K562 (cell line): ENCODE measurements around the gene CYP4V2. TPM values are rescaled to one million over a fixed set of nuclear protein-coding genes. Genes with fewer than 3 reads are reported as not detected.

Experiments
- ATAC-seq: fragments of 200-7000 bp; cut with Tn5 transposase; 3 replicates; pipeline ENCODE4 v1.9.1; 2020; ENCODE audit warnings: moderate library complexity
- BruUV-seq: library from RNA; stranded (reverse); fragments of 400-500 nt; replicated peaks from 2 replicates; lab custom pipeline; 2021; lab: Mats Ljungman, UMichigan
- CTCF ChIA-PET: fragments of 300-600 bp; formaldehyde crosslinking; extraction: SDS; loops from one replicate; lab custom pipeline; 2021; ENCODE audit warnings: low intra/inter-chr PET ratio; lab: Yijun Ruan, JAX
- POLR2A ChIA-PET: fragments of 300-600, 350-650 bp; sonication (Branson Sonifier 250); formaldehyde crosslinking; extraction: SDS; loops from one replicate; lab custom pipeline; 2021; ENCODE audit warnings: antibody characterized with exemption, inconsistent platforms; lab: Yijun Ruan, JAX
- DNase-seq, 4 experiments: peaks; one replicate each; pipeline versions ENCODE4 v3.0.0 to v3.0.0-alpha.2; 2011 to 2018; ENCODE audit warnings: low spot score in 3 of 4, mixed read lengths in 3 of 4; ENCODE audit errors: extremely low read depth in 1 of 4
- FAIRE-seq: peaks from 2 replicates; lab custom pipeline; 2011; peaks lifted over from hg19 to GRCh38; lab: Jason Lieb, UNC
- H2AFZ ChIP-seq: 2 replicates; pipeline ENCODE4 v1.6.0; 2011; ENCODE audit warnings: low read depth, low read length, control low read depth, inconsistent platforms
- H3K27ac ChIP-seq: fragments of 200-600 bp; 3 replicates; pipeline ENCODE4 v1.8.0; 2011; ENCODE audit warnings: low read depth, mild to moderate bottlenecking, control low read depth, inconsistent platforms, low read length, moderate library complexity, mixed read lengths; ENCODE audit errors: extremely low read depth
- H3K27me3 ChIP-seq, 2 experiments: fragments of 300-600 bp in 1 of 2; 2 replicates in 1 of 2; 3 replicates in 1 of 2; pipeline versions ENCODE4 v1.6.0 to v1.8.0; 2011; ENCODE audit warnings: inconsistent platforms in 2 of 2, low read length in 2 of 2, mild to moderate bottlenecking in 1 of 2, mixed read lengths in 1 of 2, moderate library complexity in 1 of 2; ENCODE audit not compliant: control insufficient read depth in 2 of 2, insufficient read depth in 2 of 2
- H3K36me3 ChIP-seq: fragments of 300-600 bp; 3 replicates; pipeline ENCODE4 v1.8.0; 2011; ENCODE audit warnings: mild to moderate bottlenecking, low read length, inconsistent platforms; ENCODE audit not compliant: control insufficient read depth, insufficient read depth
- H3K4me1 ChIP-seq, 2 experiments: fragments of 200-600 bp in 1 of 2; replicated peaks in 1 of 2; 2 replicates in 1 of 2; 3 replicates in 1 of 2; pipeline versions ENCODE4 v1.5.1 to v1.8.0; 2011; ENCODE audit warnings: inconsistent platforms in 2 of 2, low read length in 2 of 2, mild to moderate bottlenecking in 1 of 2, mixed read lengths in 1 of 2, moderate library complexity in 1 of 2; ENCODE audit not compliant: control insufficient read depth in 2 of 2, insufficient read depth in 2 of 2
- H3K4me2 ChIP-seq: 2 replicates; pipeline ENCODE4 v1.6.1; 2011; ENCODE audit warnings: low read length, control low read depth, inconsistent platforms, mixed read lengths; ENCODE audit not compliant: insufficient read depth
- H3K4me3 ChIP-seq: fragments of 200-600 bp; sonication (generic), shearing (Covaris generic); 2 replicates; pipeline ENCODE4 v1.5.1; 2016; ENCODE audit warnings: control low read depth, inconsistent platforms
- H3K79me2 ChIP-seq: fragments of 200-600 bp; 3 replicates; pipeline ENCODE4 v1.8.0; 2011; ENCODE audit warnings: low read length, inconsistent platforms; ENCODE audit not compliant: control insufficient read depth, insufficient read depth
- H3K9ac ChIP-seq, 2 experiments: 2 replicates each; pipeline versions ENCODE4 v1.6.0 to v1.6.1; 2011; ENCODE audit warnings: low read depth in 2 of 2, low read length in 2 of 2, control low read depth in 1 of 2, inconsistent platforms in 1 of 2, mild to moderate bottlenecking in 1 of 2, mixed read lengths in 1 of 2; ENCODE audit not compliant: insufficient read depth in 1 of 2
- H3K9me1 ChIP-seq: one replicate; pipeline ENCODE4 v1.6.0; 2011; ENCODE audit warnings: inconsistent platforms, mild to moderate bottlenecking, low read length, moderate library complexity; ENCODE audit not compliant: control insufficient read depth, insufficient read depth
- H3K9me3 ChIP-seq: replicated peaks from 2 replicates; pipeline ENCODE4 v1.5.1; 2011; ENCODE audit warnings: low read depth, low read length, inconsistent platforms; ENCODE audit not compliant: control insufficient read depth, insufficient read depth
- H4K20me1 ChIP-seq: replicated peaks from 2 replicates; pipeline ENCODE4 v1.6.1; 2011; ENCODE audit warnings: low read length, inconsistent platforms, mixed read lengths; ENCODE audit not compliant: control insufficient read depth, insufficient read depth
- GATA2 ChIP-seq: sonication (generic); formaldehyde crosslinking; IDR thresholded peaks from 2 replicates; pipeline ENCODE4 v1.4.0; 2020; ENCODE audit warnings: mild to moderate bottlenecking, missing genetic modification reagents
- NRF1 ChIP-seq, 2 experiments: fragments of 450-650 bp; IDR thresholded peaks in 1 of 2; conservative IDR thresholded peaks in 1 of 2; 2 replicates each; pipeline ENCODE4 v1.6.1; 2014; ENCODE audit warnings: mild to moderate bottlenecking in 2 of 2
- PATZ1 ChIP-seq: fragments of 250-450 bp; sonication (Bioruptor Pico); IDR thresholded peaks from 2 replicates; pipeline ENCODE4 v1.5.0; 2020; ENCODE audit warnings: mild to moderate bottlenecking, borderline replicate concordance
- PHF8 ChIP-seq: fragments of 200-600 bp; sonication (generic); IDR thresholded peaks from 2 replicates; pipeline ENCODE4 v1.6.1; 2012; ENCODE audit warnings: mixed run types, mild to moderate bottlenecking, inconsistent platforms, low read length, moderate library complexity, borderline replicate concordance
- TRIM28 ChIP-seq: fragments of 450-650 bp; IDR thresholded peaks from 2 replicates; pipeline ENCODE4 v1.6.1; 2017
- WGBS: fragments of 100-300 bp; shearing (Covaris generic); methylation state at CpG from one replicate; pipeline ENCODE4 v1.1.6; 2016; ENCODE audit warnings: low coverage, mixed read lengths; ENCODE audit not compliant: insufficient coverage; ENCODE audit errors: missing lambda C conversion rate; 5-methylcytosine and 5-hydroxymethylcytosine counted together
- in situ Hi-C: fragments of 300-500 bp; cut with MboI; formaldehyde crosslinking; loops from 4 replicates; pipeline ENCODE4 v1.15.0; 2018; ENCODE audit warnings: inconsistent platforms, mixed read lengths
- intact Hi-C: fragments of 100-400 bp; cut with micrococcal nuclease; formaldehyde crosslinking; loops from 2 replicates; pipeline ENCODE4 v1.14.2; 2022
- polyA plus RNA-seq, 8 experiments: library from polyadenylated mRNA; depleted of rRNA in 4 of 8; stranded (reverse) in 5 of 8; unstranded in 3 of 8; fragments of >200 nt; fragmentation: Nextera tagmentation in 2 of 8; fragmentation: Illumina TruSeq in 1 of 8; extraction: Ambion mirVana in 2 of 8; extraction: Trizol in 1 of 8; gene quantifications; 2 replicates each; pipeline versions ENCODE4 v1.2.1 to v1.2.3, GENCODE V29; 2011 to 2014; ENCODE audit warnings: inconsistent platforms in 1 of 8, missing spikeins in 1 of 8
- total RNA-seq, 7 experiments: library from RNA; depleted of rRNA in 6 of 7; stranded (reverse); fragments of >200 nt in 6 of 7; fragmentation: Illumina TruSeq in 2 of 7; extraction: Trizol in 2 of 7; gene quantifications; 2 replicates each; pipeline versions ENCODE4 v1.2.1 to v1.2.3, GENCODE V29; 2011 to 2021; ENCODE audit warnings: low replicate concordance in 1 of 7
- TF ChIP-seq, protein P1 (sequence below): IDR thresholded peaks from 2 replicates; pipeline ENCODE4 v1.6.1; 2014; ENCODE audit warnings: antibody characterized with exemption
- TF ChIP-seq, protein P2 (sequence below): fragments of 250-450 bp; sonication (Bioruptor Pico); IDR thresholded peaks from 2 replicates; pipeline ENCODE4 v1.5.1; 2021; ENCODE audit warnings: mild to moderate bottlenecking

Gene CYP4V2
- total and polyA plus RNA-seq, 9 of the 15 experiments (the other 6 are each of a cell fraction or from before 2014, with no cell fraction given), result 1.1 to 8.3 (median 3.9) TPM

- Histone ChIP-seq H3K36me3 (no peaks in the 10 kb centered on the region), H3K79me2 (no peaks in the 10 kb centered on the region), H3K4me1 (peaks cover 0 to 8% of the 10 kb centered on the region in 2 experiments; a peak in 1 of 5 replicates), H3K27ac (no peak overlapping the region), H3K9me3 (no peaks in the 10 kb centered on the region), H3K4me2 (no peak overlapping the region), H3K27me3 (peaks cover 32 to 66% of the 10 kb centered on the region in 2 experiments), H2AFZ (no peak overlapping the region), H3K9ac (no peak overlapping the region), H4K20me1 (0 out of 2 replicates have a peak, but pooled peaks cover 8% of the 10 kb centered on the region), H3K9me1 (no peaks in the 10 kb centered on the region), H3K4me3 (no peak overlapping the region)
- FAIRE-seq, result no peak
- BruUV-seq, result no TSS peak
- ATAC-seq, result peak; percentile 62
- ChIA-PET POLR2A (interaction anchor here (0.6 kb wide), 1 partner anchor 57 kb away, joined by 5 read pairs; no protein-coding TSS in a partner anchor), CTCF (no interaction called here)
- no peak for DNase-seq
- intact Hi-C loops, result no loop called here
- TF ChIP-seq PHF8, result no peak
- TF ChIP-seq PATZ1 (CRISPR knock-in tag), result no peak
- TF ChIP-seq NRF1 (conservative IDR thresholded peaks at IDR 0.05 in 1 of 2, IDR thresholded peaks at IDR 0.05 in 1 of 2), result peak in 1 of 2 experiments; percentile 51; a peak in 2 of 4 replicates
- TF ChIP-seq, protein P1, sequence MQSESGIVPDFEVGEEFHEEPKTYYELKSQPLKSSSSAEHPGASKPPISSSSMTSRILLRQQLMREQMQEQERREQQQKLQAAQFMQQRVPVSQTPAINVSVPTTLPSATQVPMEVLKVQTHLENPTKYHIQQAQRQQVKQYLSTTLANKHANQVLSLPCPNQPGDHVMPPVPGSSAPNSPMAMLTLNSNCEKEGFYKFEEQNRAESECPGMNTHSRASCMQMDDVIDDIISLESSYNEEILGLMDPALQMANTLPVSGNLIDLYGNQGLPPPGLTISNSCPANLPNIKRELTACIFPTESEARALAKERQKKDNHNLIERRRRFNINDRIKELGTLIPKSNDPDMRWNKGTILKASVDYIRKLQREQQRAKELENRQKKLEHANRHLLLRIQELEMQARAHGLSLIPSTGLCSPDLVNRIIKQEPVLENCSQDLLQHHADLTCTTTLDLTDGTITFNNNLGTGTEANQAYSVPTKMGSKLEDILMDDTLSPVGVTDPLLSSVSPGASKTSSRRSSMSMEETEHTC, result no peak
- TF ChIP-seq, protein P2, sequence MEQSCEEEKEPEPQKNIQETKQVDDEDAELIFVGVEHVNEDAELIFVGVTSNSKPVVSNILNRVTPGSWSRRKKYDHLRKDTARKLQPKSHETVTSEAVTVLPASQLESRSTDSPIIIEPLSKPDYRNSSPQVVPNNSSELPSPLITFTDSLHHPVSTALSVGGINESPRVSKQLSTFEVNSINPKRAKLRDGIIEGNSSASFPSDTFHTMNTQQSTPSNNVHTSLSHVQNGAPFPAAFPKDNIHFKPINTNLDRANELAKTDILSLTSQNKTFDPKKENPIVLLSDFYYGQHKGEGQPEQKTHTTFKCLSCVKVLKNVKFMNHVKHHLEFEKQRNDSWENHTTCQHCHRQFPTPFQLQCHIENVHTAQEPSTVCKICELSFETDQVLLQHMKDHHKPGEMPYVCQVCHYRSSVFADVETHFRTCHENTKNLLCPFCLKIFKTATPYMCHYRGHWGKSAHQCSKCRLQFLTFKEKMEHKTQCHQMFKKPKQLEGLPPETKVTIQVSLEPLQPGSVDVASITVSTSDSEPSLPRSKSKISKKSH, result no peak
- no peak for TF ChIP-seq GATA2 (CRISPR knock-in tag)
- no peak for TF ChIP-seq TRIM28
- 0% methylated on average over 17 of the region's 17 CpGs for WGBS
- in situ Hi-C loops, result no loop called here
Measured at GRCh38 chr4:186158021-186158813, 33.1 kb upstream of the CYP4V2 start.
